Sigmoid colon (tissue), 4 donors: Measurements from ENCODE around the gene PHF11.

ENCODE experiments used
- POLR2A ChIP-seq, 2 donors: fragments of 450-650 bp; IDR thresholded peaks; one replicate each; pipeline ENCODE4 v1.6.1; 2016; ENCODE audit warnings: antibody characterized with exemption in 2 of 2, mild to moderate bottlenecking in 2 of 2, moderate library complexity in 2 of 2
- POLR2AphosphoS5 ChIP-seq, 4 donors: sonication (generic); formaldehyde crosslinking; IDR thresholded peaks; one replicate each; pipeline ENCODE4 v1.6.1; 2017; ENCODE audit warnings: antibody characterized with exemption in 4 of 4
- TF ChIP-seq, protein P1 (sequence below), 4 experiments: fragments of 450-650 bp in 3 of 4; fragments of 200-600 bp in 1 of 4; IDR thresholded peaks; one replicate each; pipeline ENCODE4 v1.5.1; 2016 to 2019; ENCODE audit warnings: antibody characterized with exemption in 4 of 4, mild to moderate bottlenecking in 3 of 4, moderate library complexity in 2 of 4

DNA sequence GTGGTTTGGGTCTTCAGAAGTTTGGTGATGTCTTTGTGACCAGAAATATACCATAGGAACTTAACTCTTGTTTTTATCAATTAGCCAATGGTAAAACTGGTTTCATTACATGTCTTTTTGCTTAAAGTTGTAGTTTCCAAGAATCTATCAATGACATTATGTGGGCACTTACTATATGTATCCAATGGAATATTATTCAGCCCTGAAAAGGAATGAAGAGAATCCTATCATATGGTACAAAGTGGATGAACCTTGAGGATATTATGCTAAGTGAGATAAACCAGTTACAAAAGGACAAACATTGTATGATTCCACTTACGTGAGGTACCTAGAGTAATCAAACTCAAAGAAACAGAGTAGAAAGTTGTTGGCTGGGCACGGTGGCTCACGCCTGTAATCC, 63.3 kb downstream of the PHF11 start:
- TF ChIP-seq POLR2A (IDR thresholded peaks at IDR 0.05) (no peak), POLR2AphosphoS5 (IDR thresholded peaks at IDR 0.05) (no peak)
- TF ChIP-seq, protein P1, sequence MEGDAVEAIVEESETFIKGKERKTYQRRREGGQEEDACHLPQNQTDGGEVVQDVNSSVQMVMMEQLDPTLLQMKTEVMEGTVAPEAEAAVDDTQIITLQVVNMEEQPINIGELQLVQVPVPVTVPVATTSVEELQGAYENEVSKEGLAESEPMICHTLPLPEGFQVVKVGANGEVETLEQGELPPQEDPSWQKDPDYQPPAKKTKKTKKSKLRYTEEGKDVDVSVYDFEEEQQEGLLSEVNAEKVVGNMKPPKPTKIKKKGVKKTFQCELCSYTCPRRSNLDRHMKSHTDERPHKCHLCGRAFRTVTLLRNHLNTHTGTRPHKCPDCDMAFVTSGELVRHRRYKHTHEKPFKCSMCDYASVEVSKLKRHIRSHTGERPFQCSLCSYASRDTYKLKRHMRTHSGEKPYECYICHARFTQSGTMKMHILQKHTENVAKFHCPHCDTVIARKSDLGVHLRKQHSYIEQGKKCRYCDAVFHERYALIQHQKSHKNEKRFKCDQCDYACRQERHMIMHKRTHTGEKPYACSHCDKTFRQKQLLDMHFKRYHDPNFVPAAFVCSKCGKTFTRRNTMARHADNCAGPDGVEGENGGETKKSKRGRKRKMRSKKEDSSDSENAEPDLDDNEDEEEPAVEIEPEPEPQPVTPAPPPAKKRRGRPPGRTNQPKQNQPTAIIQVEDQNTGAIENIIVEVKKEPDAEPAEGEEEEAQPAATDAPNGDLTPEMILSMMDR (IDR thresholded peaks at IDR 0.05): no peak
